ELF-1 (cell line): ENCODE measurements around the gene TAS1R3.

Source experiments
- DNase-seq: peaks from one replicate; pipeline ENCODE4 v3.0.0-alpha.2; 2016; ENCODE audit warnings: low read depth, low spot score

TAS1R3 gene

DNA sequence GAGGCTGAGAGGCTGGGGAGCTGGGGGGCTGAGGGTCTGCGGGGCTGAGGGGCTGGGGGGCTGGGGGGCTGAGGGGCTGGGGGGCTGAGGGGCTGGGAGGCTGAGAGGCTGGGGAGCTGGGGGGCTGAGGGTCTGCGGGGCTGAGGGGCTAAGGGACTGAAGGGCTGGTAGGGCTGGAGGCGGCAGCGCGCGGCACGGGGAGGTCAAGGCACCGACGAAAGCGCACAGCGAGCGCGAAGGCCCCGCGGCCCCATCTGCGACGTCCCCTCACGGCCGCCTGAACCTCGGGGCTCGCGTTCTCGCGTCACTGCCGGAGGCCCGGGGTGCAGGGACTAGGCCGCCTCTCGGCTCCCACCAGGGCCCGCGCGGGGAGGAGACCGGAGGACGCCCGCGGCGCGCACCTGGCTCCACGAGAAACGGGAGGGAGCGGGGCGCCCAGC lies 7.0 kb upstream of the TAS1R3 start:
- no peak for DNase-seq

DNA sequence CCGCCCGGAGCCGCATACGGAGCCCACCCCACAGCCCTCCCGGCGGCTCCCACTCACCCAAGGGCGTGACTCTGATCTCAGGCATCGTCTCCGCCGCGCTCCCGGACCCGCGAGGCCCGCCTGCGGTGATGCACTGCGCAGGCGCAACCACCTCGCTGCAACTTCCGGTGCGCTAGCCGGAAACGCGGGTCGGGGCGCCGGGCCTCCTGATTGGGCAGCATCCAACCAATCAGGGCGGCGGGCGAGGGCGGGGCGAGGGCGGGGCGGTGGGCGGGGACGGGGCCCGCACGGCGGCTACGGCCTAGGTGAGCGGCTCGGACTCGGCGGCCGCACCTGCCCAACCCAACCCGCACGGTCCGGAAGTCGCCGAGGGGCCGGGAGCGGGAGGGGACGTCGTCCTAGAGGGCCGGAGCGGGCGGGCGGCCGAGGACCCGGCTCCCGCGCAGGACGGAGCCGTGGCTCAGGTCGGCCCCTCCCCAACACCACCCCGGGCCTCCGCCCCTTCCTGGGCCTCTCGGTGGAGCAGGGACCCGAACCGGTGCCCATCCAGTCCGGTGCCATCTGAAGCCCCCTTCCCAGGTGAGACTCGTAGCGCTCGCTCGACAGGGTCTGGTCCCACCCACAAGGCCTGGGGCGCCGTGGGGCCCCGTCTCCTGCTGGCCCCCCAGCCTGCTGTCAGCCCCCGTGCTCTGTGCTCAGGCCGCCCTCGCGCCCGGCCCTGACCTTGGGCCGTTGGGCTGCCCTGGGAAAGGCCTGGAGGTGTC lies 6.4 kb upstream of the TAS1R3 start, which contains the start of the genes CPTP and INTS11:
Gene CPTP (plus strand): TSS at position 279 of the 764 bp plus-strand sequence. CDS start 2,109 bp downstream, outside the sequence.
Gene INTS11 (minus strand): TSS at position 137 of the 764 bp plus-strand sequence. CDS start 52 bp downstream, at position 85.
- DNase-seq = peak; percentile 82

- DNase-seq = no peak
Measured at GRCh38 chr1:1325288-1326074, 5.6 kb upstream of the TAS1R3 start.

GRCh38 chr1:1326075-1326605 lies 4.9 kb upstream of the TAS1R3 start:
- DNase-seq = no peak

DNA sequence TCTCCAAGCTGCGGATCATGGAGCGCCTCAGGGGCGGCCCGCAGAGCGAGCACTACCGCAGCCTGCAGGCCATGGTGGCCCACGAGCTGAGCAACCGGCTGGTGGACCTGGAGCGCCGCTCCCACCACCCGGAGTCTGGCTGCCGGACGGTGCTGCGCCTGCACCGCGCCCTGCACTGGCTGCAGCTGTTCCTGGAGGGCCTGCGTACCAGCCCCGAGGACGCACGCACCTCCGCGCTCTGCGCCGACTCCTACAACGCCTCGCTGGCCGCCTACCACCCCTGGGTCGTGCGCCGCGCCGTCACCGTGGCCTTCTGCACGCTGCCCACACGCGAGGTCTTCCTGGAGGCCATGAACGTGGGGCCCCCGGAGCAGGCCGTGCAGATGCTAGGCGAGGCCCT lies 3.8 kb upstream of the TAS1R3 start:
- DNase-seq = no peak

DNA sequence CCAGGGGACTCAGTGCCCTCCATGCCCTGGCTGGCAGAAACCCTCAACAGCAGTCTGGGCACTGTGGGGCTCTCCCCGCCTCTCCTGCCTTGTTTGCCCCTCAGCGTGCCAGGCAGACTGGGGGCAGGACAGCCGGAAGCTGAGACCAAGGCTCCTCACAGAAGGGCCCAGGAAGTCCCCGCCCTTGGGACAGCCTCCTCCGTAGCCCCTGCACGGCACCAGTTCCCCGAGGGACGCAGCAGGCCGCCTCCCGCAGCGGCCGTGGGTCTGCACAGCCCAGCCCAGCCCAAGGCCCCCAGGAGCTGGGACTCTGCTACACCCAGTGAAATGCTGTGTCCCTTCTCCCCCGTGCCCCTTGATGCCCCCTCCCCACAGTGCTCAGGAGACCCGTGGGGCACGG lies 2.8 kb upstream of the TAS1R3 start:
- DNase-seq = no peak

DNA sequence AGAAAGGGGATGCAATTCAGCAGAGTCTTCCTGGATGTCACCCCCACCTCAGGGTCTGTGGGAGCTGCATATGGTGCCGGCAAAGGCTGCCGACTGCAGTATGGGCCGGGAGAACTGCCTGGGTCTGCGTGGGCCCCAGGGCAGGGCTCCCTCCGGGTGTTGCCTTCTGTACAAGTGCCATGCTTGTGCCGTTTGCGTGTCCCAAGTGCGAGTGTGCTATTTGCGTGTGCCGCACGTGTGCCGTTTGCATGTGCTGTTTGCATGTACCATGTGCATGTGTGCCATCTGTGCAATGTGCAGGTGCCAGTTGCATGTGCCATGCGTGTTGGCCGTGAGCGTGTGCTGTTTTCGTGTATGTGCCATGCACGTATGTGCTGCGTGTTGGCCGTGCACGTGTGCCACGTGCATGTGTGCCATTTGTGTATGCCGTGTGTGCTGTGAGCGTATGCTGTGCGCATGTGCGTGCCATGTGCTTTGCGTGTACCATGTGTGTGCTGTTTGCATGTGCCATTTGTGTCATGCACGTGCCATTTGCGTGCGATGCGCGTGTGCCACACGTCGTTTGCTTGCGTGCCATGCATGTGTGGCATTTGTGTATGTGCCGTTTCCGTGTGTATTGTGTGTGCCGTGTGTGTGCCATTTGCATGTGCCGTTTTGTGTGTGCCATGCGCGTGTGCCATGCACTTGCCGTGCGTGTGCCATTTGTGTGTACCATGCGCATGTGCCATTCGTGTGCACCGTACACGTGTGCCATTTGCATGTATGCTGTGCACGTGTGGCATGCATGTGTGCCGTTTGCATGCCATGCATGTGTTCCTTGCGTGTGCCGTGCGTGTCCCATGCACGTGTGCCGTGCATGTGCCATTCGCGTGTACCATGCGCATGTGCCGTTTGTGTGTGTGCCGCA lies 1.5 kb upstream of the TAS1R3 start:
- no peak for DNase-seq

GRCh38 chr1:1330366-1331067 lies 563 bp upstream of the TAS1R3 start:
- no peak for DNase-seq

DNA sequence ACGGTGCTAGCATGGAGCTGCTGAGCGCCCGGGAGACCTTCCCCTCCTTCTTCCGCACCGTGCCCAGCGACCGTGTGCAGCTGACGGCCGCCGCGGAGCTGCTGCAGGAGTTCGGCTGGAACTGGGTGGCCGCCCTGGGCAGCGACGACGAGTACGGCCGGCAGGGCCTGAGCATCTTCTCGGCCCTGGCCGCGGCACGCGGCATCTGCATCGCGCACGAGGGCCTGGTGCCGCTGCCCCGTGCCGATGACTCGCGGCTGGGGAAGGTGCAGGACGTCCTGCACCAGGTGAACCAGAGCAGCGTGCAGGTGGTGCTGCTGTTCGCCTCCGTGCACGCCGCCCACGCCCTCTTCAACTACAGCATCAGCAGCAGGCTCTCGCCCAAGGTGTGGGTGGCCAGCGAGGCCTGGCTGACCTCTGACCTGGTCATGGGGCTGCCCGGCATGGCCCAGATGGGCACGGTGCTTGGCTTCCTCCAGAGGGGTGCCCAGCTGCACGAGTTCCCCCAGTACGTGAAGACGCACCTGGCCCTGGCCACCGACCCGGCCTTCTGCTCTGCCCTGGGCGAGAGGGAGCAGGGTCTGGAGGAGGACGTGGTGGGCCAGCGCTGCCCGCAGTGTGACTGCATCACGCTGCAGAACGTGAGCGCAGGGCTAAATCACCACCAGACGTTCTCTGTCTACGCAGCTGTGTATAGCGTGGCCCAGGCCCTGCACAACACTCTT lies 1.1 kb downstream of the TAS1R3 start:
- no peak for DNase-seq

GRCh38 chr1:1332774-1333480 lies 1.8 kb downstream of the TAS1R3 start:
- no peak for DNase-seq

GRCh38 chr1:1333551-1334241 lies 2.6 kb downstream of the TAS1R3 start:
- DNase-seq = no peak

GRCh38 chr1:1334835-1335234 lies 3.8 kb downstream of the TAS1R3 start:
- DNase-seq = peak; percentile 83

- DNase-seq = no peak
Measured at GRCh38 chr1:1335283-1335682, 4.2 kb downstream of the TAS1R3 start.

DNA sequence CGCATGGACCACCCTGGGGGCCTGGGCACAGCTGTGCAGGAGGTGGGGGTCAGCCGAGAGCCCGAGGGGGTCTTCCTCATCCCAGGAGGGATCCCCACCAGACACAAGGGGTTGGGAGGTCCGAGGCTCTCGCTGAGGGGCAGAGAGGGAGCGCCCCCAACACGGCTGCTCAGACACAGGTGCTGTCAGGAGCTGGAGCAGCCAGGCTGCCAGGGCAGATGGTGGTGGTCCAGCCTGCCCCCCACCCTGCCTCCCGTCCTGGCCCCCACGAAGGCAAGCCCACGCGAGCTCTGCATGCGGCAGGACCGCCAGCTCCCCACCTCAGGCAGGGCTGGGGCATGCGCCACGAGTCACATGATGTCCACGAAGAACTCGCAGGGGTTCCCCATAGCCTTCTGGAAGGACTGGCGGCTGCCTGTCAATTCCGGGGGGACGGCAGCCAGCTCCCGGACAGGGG lies 4.7 kb downstream of the TAS1R3 start:
- no peak for DNase-seq

- no peak for DNase-seq
Measured at GRCh38 chr1:1336446-1336845, 5.4 kb downstream of the TAS1R3 start.

- DNase-seq = no peak
Measured at GRCh38 chr1:1336931-1337792, 6.1 kb downstream of the TAS1R3 start.

- DNase-seq = no peak
Measured at GRCh38 chr1:1337793-1338147, 6.7 kb downstream of the TAS1R3 start.

- DNase-seq = no peak
Measured at GRCh38 chr1:1338278-1338677, 7.2 kb downstream of the TAS1R3 start.
